ENCODE measurements around the gene WWOX. TPM values are rescaled to one million over a fixed set of nuclear protein-coding genes. Genes with fewer than 3 reads are reported as not detected.

The WWOX gene
- total RNA-seq, 1 experiment from 2014 or later, result 28.3 TPM

- H3K9me2 ChIP-seq (replicated peaks; ENCODE audit: low read length), result no peaks in the 10 kb centered on the region
- H3F3A ChIP-seq (ENCODE audit: low read length, unreplicated experiment), result no peaks in the 10 kb centered on the region
- BruUV-seq (replicated peaks), result no TSS peak
- no peaks in the 10 kb centered on the region for H4K20me1 ChIP-seq (ENCODE audit: low read length)
- no peak overlapping the region for H3K4me3 ChIP-seq (ENCODE audit: low read length)
- no peak for TF ChIP-seq EZH2phosphoT487 (IDR thresholded peaks at IDR 0.05; ENCODE audit: borderline replicate concordance, low read length)
- TF ChIP-seq CTCF (conservative IDR thresholded peaks at IDR 0.05; ENCODE audit: low read depth, low read length), result no peak
- TF ChIP-seq EZH2 (IDR thresholded peaks at IDR 0.05; ENCODE audit: low read length, unreplicated experiment), result no peak
- H2AFZ ChIP-seq (ENCODE audit: low read length), result no peak overlapping the region
- H3K4me1 ChIP-seq (ENCODE audit: insufficient read depth, low read length), result no peaks in the 10 kb centered on the region
- H3K27ac ChIP-seq (ENCODE audit: low read length), result no peak overlapping the region
- CTCF ChIA-PET, result no interaction called here
- no peak overlapping the region for H3K9ac ChIP-seq (ENCODE audit: low read length)
- ATAC-seq (no peak), DNase-seq (no peak)
- POLR2A ChIA-PET (ENCODE audit: unreplicated experiment), result no interaction called here
- no peaks in the 10 kb centered on the region for H3K27me3 ChIP-seq (ENCODE audit: low read length)
- no peaks in the 10 kb centered on the region for H3K9me3 ChIP-seq (ENCODE audit: low read length)
- no peaks in the 10 kb centered on the region for H3K36me3 ChIP-seq (ENCODE audit: low read depth, low read length)
- intact Hi-C loops (cut with micrococcal nuclease), result no loop called here
- no peak overlapping the region for H3K4me2 ChIP-seq (ENCODE audit: low read length)
- H3K79me2 ChIP-seq (ENCODE audit: low read length), result no peaks in the 10 kb centered on the region
Measured at GRCh38 chr16:79192904-79193303, 1093.5 kb downstream of the WWOX start.

GRCh38 chr16:79194291-79194690, 1094.8 kb downstream of the WWOX start:
- no peak overlapping the region for H3K4me3 ChIP-seq (ENCODE audit: low read length)
- no peak for ATAC-seq
- intact Hi-C loops (cut with micrococcal nuclease), result no loop called here
- no TSS peak for BruUV-seq (replicated peaks)
- CTCF ChIA-PET, result no interaction called here
- H2AFZ ChIP-seq (ENCODE audit: low read length), result no peak overlapping the region
- POLR2A ChIA-PET (ENCODE audit: unreplicated experiment), result no interaction called here
- H3K27me3 ChIP-seq (ENCODE audit: low read length), result no peaks in the 10 kb centered on the region
- no peak overlapping the region for H3K4me2 ChIP-seq (ENCODE audit: low read length)
- no peaks in the 10 kb centered on the region for H3K9me3 ChIP-seq (ENCODE audit: low read length)
- H3K9ac ChIP-seq (ENCODE audit: low read length), result no peak overlapping the region
- H3K27ac ChIP-seq (ENCODE audit: low read length), result no peak overlapping the region
- no peaks in the 10 kb centered on the region for H3K79me2 ChIP-seq (ENCODE audit: low read length)
- no peaks in the 10 kb centered on the region for H3K9me2 ChIP-seq (replicated peaks; ENCODE audit: low read length)
- no peaks in the 10 kb centered on the region for H3F3A ChIP-seq (ENCODE audit: low read length, unreplicated experiment)
- H3K4me1 ChIP-seq (ENCODE audit: insufficient read depth, low read length), result no peaks in the 10 kb centered on the region
- TF ChIP-seq EZH2phosphoT487 (IDR thresholded peaks at IDR 0.05; ENCODE audit: borderline replicate concordance, low read length) (no peak), EZH2 (IDR thresholded peaks at IDR 0.05; ENCODE audit: low read length, unreplicated experiment) (no peak), CTCF (conservative IDR thresholded peaks at IDR 0.05; ENCODE audit: low read depth, low read length) (no peak)
- H3K36me3 ChIP-seq (ENCODE audit: low read depth, low read length), result no peaks in the 10 kb centered on the region
- DNase-seq, result no peak
- H4K20me1 ChIP-seq (ENCODE audit: low read length), result no peaks in the 10 kb centered on the region

- no TSS peak for BruUV-seq (replicated peaks)
- TF ChIP-seq EZH2 (IDR thresholded peaks at IDR 0.05; ENCODE audit: low read length, unreplicated experiment) (no peak), CTCF (conservative IDR thresholded peaks at IDR 0.05; ENCODE audit: low read depth, low read length) (no peak), EZH2phosphoT487 (IDR thresholded peaks at IDR 0.05; ENCODE audit: borderline replicate concordance, low read length) (no peak)
- no peak for DNase-seq
- CTCF ChIA-PET, result no interaction called here
- H3K27ac ChIP-seq (ENCODE audit: low read length), result no peak overlapping the region
- H4K20me1 ChIP-seq (ENCODE audit: low read length), result no peaks in the 10 kb centered on the region
- intact Hi-C loops (cut with micrococcal nuclease), result no loop called here
- no peaks in the 10 kb centered on the region for H3K36me3 ChIP-seq (ENCODE audit: low read depth, low read length)
- H3K9ac ChIP-seq (ENCODE audit: low read length), result no peak overlapping the region
- no peaks in the 10 kb centered on the region for H3F3A ChIP-seq (ENCODE audit: low read length, unreplicated experiment)
- POLR2A ChIA-PET (ENCODE audit: unreplicated experiment), result no interaction called here
- H3K79me2 ChIP-seq (ENCODE audit: low read length), result no peaks in the 10 kb centered on the region
- H3K4me2 ChIP-seq (ENCODE audit: low read length), result no peak overlapping the region
- H3K4me3 ChIP-seq (ENCODE audit: low read length), result no peak overlapping the region
- no peak for ATAC-seq
- no peaks in the 10 kb centered on the region for H3K4me1 ChIP-seq (ENCODE audit: insufficient read depth, low read length)
- no peaks in the 10 kb centered on the region for H3K9me2 ChIP-seq (replicated peaks; ENCODE audit: low read length)
- H2AFZ ChIP-seq (ENCODE audit: low read length), result no peak overlapping the region
- no peaks in the 10 kb centered on the region for H3K27me3 ChIP-seq (ENCODE audit: low read length)
- H3K9me3 ChIP-seq (ENCODE audit: low read length), result no peaks in the 10 kb centered on the region
Measured at GRCh38 chr16:79195938-79196337, 1096.5 kb downstream of the WWOX start.
